ENCODE data around the gene CFAP74.

DNA sequence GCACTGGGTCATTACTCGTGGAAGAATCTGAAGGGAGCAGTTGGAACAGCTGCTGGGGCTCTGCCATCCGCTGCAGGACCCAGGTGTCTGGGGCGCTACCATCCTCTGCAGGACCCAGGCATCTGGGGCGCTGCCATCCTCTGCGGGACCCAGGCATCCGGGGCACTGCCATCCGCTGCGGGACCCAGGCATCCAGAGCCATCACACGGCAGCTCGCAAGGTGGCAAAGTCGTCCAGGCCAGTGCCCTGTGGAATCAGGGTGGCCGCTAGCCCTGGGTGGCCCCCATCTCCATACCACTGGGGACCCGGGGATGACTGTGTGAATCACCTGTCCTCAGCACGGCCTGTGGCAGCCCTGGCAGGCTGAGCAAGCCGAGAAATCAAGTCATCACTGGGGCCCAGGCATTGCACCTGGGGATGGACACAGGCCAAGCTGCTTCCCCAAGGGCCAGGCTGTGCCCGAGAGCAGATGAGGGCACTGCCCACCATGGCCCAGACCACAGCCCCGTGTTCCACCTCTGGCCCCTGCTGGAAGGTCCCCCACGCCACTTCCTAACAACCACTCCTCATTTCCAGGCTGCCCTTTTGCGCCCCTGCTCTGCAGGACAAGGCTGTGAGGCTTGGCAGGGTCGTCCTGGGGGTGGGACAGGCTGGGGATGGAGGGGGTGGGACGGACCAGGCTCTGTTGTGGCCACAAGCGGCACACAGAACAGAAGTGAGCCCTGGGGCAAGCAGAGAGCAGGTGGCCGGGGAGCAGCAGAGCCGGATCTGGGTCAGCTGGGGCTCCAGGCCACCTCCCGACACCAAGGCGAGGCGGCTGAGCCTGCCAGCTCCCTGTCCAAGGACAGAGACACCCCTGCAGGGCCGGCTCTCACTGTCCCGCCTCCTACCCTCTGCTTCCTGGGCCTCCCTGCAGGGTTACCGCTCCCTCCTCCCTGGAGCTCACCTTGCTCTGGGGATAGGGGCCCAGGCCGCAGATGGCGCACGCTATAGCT lies 28.3 kb upstream of the CFAP74 start:
- TF ChIP-seq POLR2AphosphoS5 (IDR thresholded peaks at IDR 0.05; ENCODE audit: low read depth, low read length) (no peak), POLR2A (IDR thresholded peaks at IDR 0.05; ENCODE audit: low read depth, low read length) (no peak), TAF1 (IDR thresholded peaks at IDR 0.05; ENCODE audit: borderline replicate concordance, low read depth, low read length) (no peak)

All from GM12892 (cell line).